K562 (cell line): ENCODE results near the gene ALG11. TPM values are rescaled to one million over a fixed set of nuclear protein-coding genes. Genes with fewer than 3 reads are reported as not detected.

Source experiments
- CBX5 ChIP-seq: IDR thresholded peaks from 2 replicates; pipeline ENCODE4 v1.6.1; 2014; ENCODE audit warnings: low read depth, borderline replicate concordance
- CHD1 ChIP-seq: fragments of 200-600 bp; sonication (generic); IDR thresholded peaks from one replicate; pipeline ENCODE4 v1.6.1; 2012; ENCODE audit warnings: mild to moderate bottlenecking, moderate library complexity, low read length, inconsistent platforms
- HDAC3 ChIP-seq: fragments of 450-650 bp; IDR thresholded peaks from 2 replicates; pipeline ENCODE4 v1.6.1; 2018; ENCODE audit warnings: borderline replicate concordance, mild to moderate bottlenecking, moderate library complexity; ENCODE audit not compliant: partially characterized antibody
- HNRNPL ChIP-seq: fragments of 200-400 bp; formaldehyde crosslinking; IDR thresholded peaks from 2 replicates; pipeline ENCODE4 v1.6.1; 2017; ENCODE audit warnings: low read depth, mild to moderate bottlenecking, low read length
- IFI16 ChIP-seq: fragments of 250-450 bp; sonication (Bioruptor Pico); IDR thresholded peaks from 2 replicates; pipeline ENCODE4 v2.1.2; 2022; ENCODE audit warnings: mild to moderate bottlenecking, inconsistent platforms
- NFYB ChIP-seq: IDR thresholded peaks from 2 replicates; pipeline ENCODE4 v1.6.1; 2011; ENCODE audit warnings: mild to moderate bottlenecking, moderate library complexity; ENCODE audit not compliant: insufficient read length; ENCODE audit errors: extremely low read depth
- SUPT5H ChIP-seq: fragments of 450-650 bp; IDR thresholded peaks from 2 replicates; pipeline ENCODE4 v1.6.1; 2016
- TRIM25 ChIP-seq: fragments of 450-650 bp; IDR thresholded peaks from 2 replicates; pipeline ENCODE4 v1.7.0; 2016; ENCODE audit warnings: borderline replicate concordance
- U2AF1 ChIP-seq: fragments of 200-400 bp; formaldehyde crosslinking; optimal IDR thresholded peaks from 2 replicates; pipeline ENCODE3; 2017; ENCODE audit warnings: mild to moderate bottlenecking, low read depth, low read length, moderate library complexity
- VEZF1 ChIP-seq: fragments of 200-800 bp; sonication (Bioruptor generic); IDR thresholded peaks from 2 replicates; pipeline ENCODE4 v1.6.1; 2017; ENCODE audit warnings: missing genetic modification characterization, missing compliant biosample characterization
- ZFP1 ChIP-seq: fragments of 450-650 bp; formaldehyde crosslinking; IDR thresholded peaks from 2 replicates; pipeline ENCODE4 v1.4.0; 2020; ENCODE audit warnings: mild to moderate bottlenecking, mixed read lengths
- ZNF584 ChIP-seq: fragments of 200-800 bp; sonication (Bioruptor generic); IDR thresholded peaks from 2 replicates; pipeline ENCODE4 v1.6.1; 2016; ENCODE audit warnings: low read depth, mild to moderate bottlenecking, missing genetic modification characterization, missing compliant biosample characterization
- polyA plus RNA-seq, 8 experiments: library from polyadenylated mRNA; depleted of rRNA in 4 of 8; stranded (reverse) in 5 of 8; unstranded in 3 of 8; fragments of >200 nt; fragmentation: Nextera tagmentation in 2 of 8; fragmentation: Illumina TruSeq in 1 of 8; extraction: Ambion mirVana in 2 of 8; extraction: Trizol in 1 of 8; gene quantifications; 2 replicates each; pipeline versions ENCODE4 v1.2.1 to v1.2.3, GENCODE V29; 2011 to 2014; ENCODE audit warnings: inconsistent platforms in 1 of 8, missing spikeins in 1 of 8
- total RNA-seq, 7 experiments: library from RNA; depleted of rRNA in 6 of 7; stranded (reverse); fragments of >200 nt in 6 of 7; fragmentation: Illumina TruSeq in 2 of 7; extraction: Trizol in 2 of 7; gene quantifications; 2 replicates each; pipeline versions ENCODE4 v1.2.1 to v1.2.3, GENCODE V29; 2011 to 2021; ENCODE audit warnings: low replicate concordance in 1 of 7
- TF ChIP-seq, protein P1 (sequence below): fragments of 450-650 bp; IDR thresholded peaks from 2 replicates; pipeline ENCODE4 v1.7.1; 2018; ENCODE audit warnings: mild to moderate bottlenecking, low read depth; ENCODE audit not compliant: partially characterized antibody
- TF ChIP-seq, protein P2 (sequence below): fragments of 450-650 bp; formaldehyde crosslinking; IDR thresholded peaks from 2 replicates; pipeline ENCODE4 v1.4.0; 2020; ENCODE audit warnings: mild to moderate bottlenecking, moderate library complexity
- TF ChIP-seq, protein P3 (sequence below): fragments of 250-450 bp; sonication (Bioruptor Pico); IDR thresholded peaks from 2 replicates; pipeline ENCODE4 v1.5.0; 2022; ENCODE audit warnings: mild to moderate bottlenecking

The ALG11 gene
- total and polyA plus RNA-seq, 9 of the 15 experiments (the other 6 are each of a cell fraction or from before 2014, with no cell fraction given): 7.3 to 19.2 (median 16.3) TPM

GRCh38 chr13:52011632-52012511 is at the start of gene ALG11 (continued):
- TF ChIP-seq U2AF1 (no peak), CBX5 (no peak), IFI16 (CRISPR knock-in tag) (no peak), HNRNPL (peak; percentile 80), NFYB (peak; percentile 71), HDAC3 (no peak), SUPT5H (peak; percentile 79), TRIM25 (no peak), ZFP1 (CRISPR knock-in tag) (no peak), ZNF584 (no peak), CHD1 (no peak), VEZF1 (CRISPR knock-in tag) (peak; percentile 73)
- TF ChIP-seq, protein P1, sequence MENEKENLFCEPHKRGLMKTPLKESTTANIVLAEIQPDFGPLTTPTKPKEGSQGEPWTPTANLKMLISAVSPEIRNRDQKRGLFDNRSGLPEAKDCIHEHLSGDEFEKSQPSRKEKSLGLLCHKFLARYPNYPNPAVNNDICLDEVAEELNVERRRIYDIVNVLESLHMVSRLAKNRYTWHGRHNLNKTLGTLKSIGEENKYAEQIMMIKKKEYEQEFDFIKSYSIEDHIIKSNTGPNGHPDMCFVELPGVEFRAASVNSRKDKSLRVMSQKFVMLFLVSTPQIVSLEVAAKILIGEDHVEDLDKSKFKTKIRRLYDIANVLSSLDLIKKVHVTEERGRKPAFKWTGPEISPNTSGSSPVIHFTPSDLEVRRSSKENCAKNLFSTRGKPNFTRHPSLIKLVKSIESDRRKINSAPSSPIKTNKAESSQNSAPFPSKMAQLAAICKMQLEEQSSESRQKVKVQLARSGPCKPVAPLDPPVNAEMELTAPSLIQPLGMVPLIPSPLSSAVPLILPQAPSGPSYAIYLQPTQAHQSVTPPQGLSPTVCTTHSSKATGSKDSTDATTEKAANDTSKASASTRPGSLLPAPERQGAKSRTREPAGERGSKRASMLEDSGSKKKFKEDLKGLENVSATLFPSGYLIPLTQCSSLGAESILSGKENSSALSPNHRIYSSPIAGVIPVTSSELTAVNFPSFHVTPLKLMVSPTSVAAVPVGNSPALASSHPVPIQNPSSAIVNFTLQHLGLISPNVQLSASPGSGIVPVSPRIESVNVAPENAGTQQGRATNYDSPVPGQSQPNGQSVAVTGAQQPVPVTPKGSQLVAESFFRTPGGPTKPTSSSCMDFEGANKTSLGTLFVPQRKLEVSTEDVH: no peak
- TF ChIP-seq, protein P2, sequence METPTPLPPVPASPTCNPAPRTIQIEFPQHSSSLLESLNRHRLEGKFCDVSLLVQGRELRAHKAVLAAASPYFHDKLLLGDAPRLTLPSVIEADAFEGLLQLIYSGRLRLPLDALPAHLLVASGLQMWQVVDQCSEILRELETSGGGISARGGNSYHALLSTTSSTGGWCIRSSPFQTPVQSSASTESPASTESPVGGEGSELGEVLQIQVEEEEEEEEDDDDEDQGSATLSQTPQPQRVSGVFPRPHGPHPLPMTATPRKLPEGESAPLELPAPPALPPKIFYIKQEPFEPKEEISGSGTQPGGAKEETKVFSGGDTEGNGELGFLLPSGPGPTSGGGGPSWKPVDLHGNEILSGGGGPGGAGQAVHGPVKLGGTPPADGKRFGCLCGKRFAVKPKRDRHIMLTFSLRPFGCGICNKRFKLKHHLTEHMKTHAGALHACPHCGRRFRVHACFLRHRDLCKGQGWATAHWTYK: no peak
- TF ChIP-seq, protein P3, sequence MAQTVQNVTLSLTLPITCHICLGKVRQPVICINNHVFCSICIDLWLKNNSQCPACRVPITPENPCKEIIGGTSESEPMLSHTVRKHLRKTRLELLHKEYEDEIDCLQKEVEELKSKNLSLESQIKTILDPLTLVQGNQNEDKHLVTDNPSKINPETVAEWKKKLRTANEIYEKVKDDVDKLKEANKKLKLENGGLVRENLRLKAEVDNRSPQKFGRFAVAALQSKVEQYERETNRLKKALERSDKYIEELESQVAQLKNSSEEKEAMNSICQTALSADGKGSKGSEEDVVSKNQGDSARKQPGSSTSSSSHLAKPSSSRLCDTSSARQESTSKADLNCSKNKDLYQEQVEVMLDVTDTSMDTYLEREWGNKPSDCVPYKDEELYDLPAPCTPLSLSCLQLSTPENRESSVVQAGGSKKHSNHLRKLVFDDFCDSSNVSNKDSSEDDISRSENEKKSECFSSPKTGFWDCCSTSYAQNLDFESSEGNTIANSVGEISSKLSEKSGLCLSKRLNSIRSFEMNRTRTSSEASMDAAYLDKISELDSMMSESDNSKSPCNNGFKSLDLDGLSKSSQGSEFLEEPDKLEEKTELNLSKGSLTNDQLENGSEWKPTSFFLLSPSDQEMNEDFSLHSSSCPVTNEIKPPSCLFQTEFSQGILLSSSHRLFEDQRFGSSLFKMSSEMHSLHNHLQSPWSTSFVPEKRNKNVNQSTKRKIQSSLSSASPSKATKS (CRISPR knock-in tag): no peak
